ENCODE results near the gene DEFB114.

DNA sequence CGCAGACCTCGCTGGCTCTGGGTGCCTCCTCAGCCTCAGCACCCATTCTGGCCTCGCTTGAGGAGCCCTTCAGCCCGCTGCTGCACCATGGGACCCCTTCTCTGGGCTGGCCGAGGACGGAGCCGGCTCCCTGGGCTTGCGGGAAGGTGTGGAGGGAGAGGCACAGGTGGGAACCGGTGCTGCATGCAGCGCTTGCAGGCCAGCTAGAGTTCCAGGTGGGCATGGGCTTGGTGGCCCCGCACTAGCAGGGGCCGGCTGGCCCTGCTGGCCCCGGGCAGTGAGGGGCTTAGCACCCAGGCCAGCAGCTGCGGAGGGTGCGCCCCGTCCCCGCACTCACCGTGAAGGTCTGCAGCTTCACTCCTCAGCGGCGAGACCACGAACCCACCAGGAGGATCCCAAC is 30.4 kb downstream of the DEFB114 start:
- TF ChIP-seq ZNF33A (CRISPR knock-in tag; IDR thresholded peaks at IDR 0.05; ENCODE audit: borderline replicate concordance) (no peak), PHB2 (IDR thresholded peaks at IDR 0.05; ENCODE audit: partially characterized antibody) (no peak), ZNF33B (CRISPR knock-in tag; IDR thresholded peaks at IDR 0.05) (no peak), CTCF (CRISPR knock-in tag; IDR thresholded peaks at IDR 0.05) (no peak), POLR2G (IDR thresholded peaks at IDR 0.05; ENCODE audit: low read depth, low read length) (no peak)
- TF ChIP-seq, protein P1, sequence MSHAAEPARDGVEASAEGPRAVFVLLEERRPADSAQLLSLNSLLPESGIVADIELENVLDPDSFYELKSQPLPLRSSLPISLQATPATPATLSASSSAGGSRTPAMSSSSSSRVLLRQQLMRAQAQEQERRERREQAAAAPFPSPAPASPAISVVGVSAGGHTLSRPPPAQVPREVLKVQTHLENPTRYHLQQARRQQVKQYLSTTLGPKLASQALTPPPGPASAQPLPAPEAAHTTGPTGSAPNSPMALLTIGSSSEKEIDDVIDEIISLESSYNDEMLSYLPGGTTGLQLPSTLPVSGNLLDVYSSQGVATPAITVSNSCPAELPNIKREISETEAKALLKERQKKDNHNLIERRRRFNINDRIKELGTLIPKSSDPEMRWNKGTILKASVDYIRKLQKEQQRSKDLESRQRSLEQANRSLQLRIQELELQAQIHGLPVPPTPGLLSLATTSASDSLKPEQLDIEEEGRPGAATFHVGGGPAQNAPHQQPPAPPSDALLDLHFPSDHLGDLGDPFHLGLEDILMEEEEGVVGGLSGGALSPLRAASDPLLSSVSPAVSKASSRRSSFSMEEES (CRISPR knock-in tag; IDR thresholded peaks at IDR 0.05) = no peak
- TF ChIP-seq, protein P2, sequence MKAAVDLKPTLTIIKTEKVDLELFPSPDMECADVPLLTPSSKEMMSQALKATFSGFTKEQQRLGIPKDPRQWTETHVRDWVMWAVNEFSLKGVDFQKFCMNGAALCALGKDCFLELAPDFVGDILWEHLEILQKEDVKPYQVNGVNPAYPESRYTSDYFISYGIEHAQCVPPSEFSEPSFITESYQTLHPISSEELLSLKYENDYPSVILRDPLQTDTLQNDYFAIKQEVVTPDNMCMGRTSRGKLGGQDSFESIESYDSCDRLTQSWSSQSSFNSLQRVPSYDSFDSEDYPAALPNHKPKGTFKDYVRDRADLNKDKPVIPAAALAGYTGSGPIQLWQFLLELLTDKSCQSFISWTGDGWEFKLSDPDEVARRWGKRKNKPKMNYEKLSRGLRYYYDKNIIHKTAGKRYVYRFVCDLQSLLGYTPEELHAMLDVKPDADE (CRISPR knock-in tag; IDR thresholded peaks at IDR 0.05) = no peak
